Fibroblast of the aortic adventitia (primary cell): ENCODE results near the gene SETD7. TPM values are rescaled to one million over a fixed set of nuclear protein-coding genes. Genes with fewer than 3 reads are reported as not detected.

Source experiments
- DNase-seq: peaks from one replicate; pipeline ENCODE4 v3.0.0-alpha.2; 2010; ENCODE audit warnings: low read depth
- H3K4me3 ChIP-seq: 2 replicates; pipeline ENCODE4 v1.5.1; 2011; ENCODE audit warnings: low read depth, mild to moderate bottlenecking, control low read depth, low read length, moderate library complexity
- total RNA-seq: library from RNA; depleted of rRNA; stranded (reverse); fragments of >200 nt; gene quantifications from 2 replicates; pipeline ENCODE4 v1.2.3, GENCODE V29; 2012; ENCODE audit warnings: low replicate concordance
- TF ChIP-seq, protein P1 (sequence below): IDR thresholded peaks from 2 replicates; pipeline ENCODE4 v1.5.1; 2011; ENCODE audit warnings: mild to moderate bottlenecking, low read length, control low read depth, inconsistent platforms; ENCODE audit not compliant: insufficient read depth

Gene SETD7
- total RNA-seq, 1 donor, result 80.3 TPM

- H3K4me3 ChIP-seq, result no peak overlapping the region
- TF ChIP-seq, protein P1, sequence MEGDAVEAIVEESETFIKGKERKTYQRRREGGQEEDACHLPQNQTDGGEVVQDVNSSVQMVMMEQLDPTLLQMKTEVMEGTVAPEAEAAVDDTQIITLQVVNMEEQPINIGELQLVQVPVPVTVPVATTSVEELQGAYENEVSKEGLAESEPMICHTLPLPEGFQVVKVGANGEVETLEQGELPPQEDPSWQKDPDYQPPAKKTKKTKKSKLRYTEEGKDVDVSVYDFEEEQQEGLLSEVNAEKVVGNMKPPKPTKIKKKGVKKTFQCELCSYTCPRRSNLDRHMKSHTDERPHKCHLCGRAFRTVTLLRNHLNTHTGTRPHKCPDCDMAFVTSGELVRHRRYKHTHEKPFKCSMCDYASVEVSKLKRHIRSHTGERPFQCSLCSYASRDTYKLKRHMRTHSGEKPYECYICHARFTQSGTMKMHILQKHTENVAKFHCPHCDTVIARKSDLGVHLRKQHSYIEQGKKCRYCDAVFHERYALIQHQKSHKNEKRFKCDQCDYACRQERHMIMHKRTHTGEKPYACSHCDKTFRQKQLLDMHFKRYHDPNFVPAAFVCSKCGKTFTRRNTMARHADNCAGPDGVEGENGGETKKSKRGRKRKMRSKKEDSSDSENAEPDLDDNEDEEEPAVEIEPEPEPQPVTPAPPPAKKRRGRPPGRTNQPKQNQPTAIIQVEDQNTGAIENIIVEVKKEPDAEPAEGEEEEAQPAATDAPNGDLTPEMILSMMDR, result no peak
- DNase-seq, result peak; percentile 45
Observed at GRCh38 chr4:139515531-139515958, 40.5 kb downstream of the SETD7 start.

- H3K4me3 ChIP-seq, result no peak overlapping the region
- DNase-seq, result no peak
- TF ChIP-seq, protein P1, result no peak
Observed at GRCh38 chr4:139514382-139515059, 41.5 kb downstream of the SETD7 start.

DNA sequence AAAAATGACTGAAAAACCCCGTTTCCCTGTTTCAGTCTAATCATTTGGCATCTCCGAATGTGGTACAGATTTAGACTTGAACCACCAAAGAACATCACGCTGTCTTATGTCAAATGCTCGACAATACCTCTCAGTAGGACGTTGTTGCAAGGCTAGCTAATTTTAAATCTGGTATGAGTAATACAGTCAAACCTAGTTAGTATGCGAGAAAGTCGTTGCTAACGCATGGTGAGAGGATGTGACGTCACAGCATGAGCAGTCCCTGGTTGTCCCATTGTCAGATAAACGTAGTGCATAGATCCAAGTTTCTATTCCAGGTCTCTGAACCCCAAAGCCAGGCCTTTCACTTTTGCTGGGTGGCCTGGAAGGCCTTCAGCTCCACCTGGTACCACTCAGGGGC lies 44.7 kb downstream of the SETD7 start:
- no peak for DNase-seq
- no peak overlapping the region for H3K4me3 ChIP-seq
- TF ChIP-seq, protein P1, result no peak

GRCh38 chr4:139509727-139510410 lies 46.1 kb downstream of the SETD7 start:
- no peak for DNase-seq

DNA sequence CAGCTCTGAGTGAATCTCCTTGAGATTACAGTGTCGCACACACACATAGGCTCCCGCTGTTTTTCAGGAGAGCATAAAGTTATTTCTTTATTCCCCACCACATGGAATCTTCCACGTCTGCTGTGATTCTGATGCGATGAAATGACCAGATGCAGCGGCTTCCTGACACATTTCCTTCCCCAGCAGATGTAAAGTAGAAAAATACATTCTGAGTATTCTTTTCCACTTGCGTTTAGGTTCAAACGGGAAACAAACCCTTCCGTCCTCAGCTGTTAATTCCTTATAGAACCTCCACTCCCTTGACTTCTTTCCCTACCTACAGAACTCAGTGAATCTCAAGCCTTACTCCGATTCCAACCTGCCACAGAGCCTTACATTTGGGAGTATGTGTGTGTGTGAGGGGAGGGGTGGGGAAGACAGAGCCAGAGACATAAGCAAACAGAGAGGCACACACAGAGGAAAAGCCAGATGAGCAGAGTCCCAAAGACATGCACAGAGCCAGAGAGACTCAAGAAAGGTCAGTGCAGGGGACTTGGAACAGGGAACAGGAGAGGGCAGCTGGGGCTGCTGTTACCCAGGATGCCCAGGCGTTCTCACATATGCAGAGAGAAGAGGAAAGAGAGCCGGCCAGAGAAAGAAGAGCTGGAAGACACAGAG lies 47.3 kb downstream of the SETD7 start:
- no peak for DNase-seq
- TF ChIP-seq, protein P1, result no peak
- H3K4me3 ChIP-seq, result no peak overlapping the region

More at GRCh38 chr4:139509727-139510410, 46.1 kb downstream of the SETD7 start:
- H3K4me3 ChIP-seq, result no peak overlapping the region
- TF ChIP-seq, protein P1, result peak; percentile 33

DNA sequence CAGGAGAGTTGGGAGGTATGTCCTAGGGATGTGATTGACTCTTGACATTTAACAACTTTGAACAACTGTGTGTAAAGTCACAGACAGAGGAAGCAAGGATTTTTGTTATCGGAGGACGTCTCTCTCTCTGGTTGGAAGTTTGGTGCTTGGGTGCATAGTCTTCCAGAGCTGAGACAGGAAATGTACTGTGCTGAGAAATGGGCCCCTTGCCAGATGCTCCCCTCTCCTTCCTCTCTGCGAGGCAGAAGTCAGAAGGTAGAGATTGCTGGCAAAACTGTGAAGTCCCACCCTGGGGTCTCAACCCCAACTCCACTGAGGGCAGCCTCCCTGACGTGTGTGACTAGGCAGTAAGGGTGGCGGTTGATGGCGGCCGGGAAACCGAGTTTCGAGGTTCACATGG lies 49.2 kb downstream of the SETD7 start:
- H3K4me3 ChIP-seq, result no peak overlapping the region
- DNase-seq, result no peak
- TF ChIP-seq, protein P1, result no peak
